ENCODE measurements around the gene ADCY5.

The ADCY5 gene

GRCh38 chr3:123405021-123405420 lies 43.9 kb downstream of the ADCY5 start:
- DNase-seq: peak; percentile 13

- no peak for DNase-seq
These were observed 44.5 kb downstream of the ADCY5 start for GRCh38 chr3:123404391-123404790.

- DNase-seq: no peak
These were observed 46.9 kb downstream of the ADCY5 start for GRCh38 chr3:123401836-123402530.

GRCh38 chr3:123400169-123400568 lies 48.7 kb downstream of the ADCY5 start:
- DNase-seq: no peak

GRCh38 chr3:123399653-123400052 lies 49.2 kb downstream of the ADCY5 start:
- DNase-seq: no peak

GRCh38 chr3:123397921-123398785 lies 50.7 kb downstream of the ADCY5 start:
- no peak for DNase-seq

GRCh38 chr3:123397050-123397590 lies 51.8 kb downstream of the ADCY5 start:
- DNase-seq: no peak

- DNase-seq: no peak
These were observed 52.5 kb downstream of the ADCY5 start for GRCh38 chr3:123396171-123397049.

- no peak for DNase-seq
These were observed 53.7 kb downstream of the ADCY5 start for GRCh38 chr3:123395235-123395634.

GRCh38 chr3:123394391-123395020 lies 54.4 kb downstream of the ADCY5 start:
- no peak for DNase-seq

- DNase-seq: no peak
These were observed 55.8 kb downstream of the ADCY5 start for GRCh38 chr3:123392871-123393620.

- no peak for DNase-seq
These were observed 56.5 kb downstream of the ADCY5 start for GRCh38 chr3:123392368-123392767.

- DNase-seq: no peak
These were observed 57.9 kb downstream of the ADCY5 start for GRCh38 chr3:123390865-123391600.

- DNase-seq: no peak
These were observed 59.3 kb downstream of the ADCY5 start for GRCh38 chr3:123389628-123389918.

GRCh38 chr3:123388811-123389627 lies 59.9 kb downstream of the ADCY5 start:
- DNase-seq: no peak

GRCh38 chr3:123388042-123388441 lies 60.8 kb downstream of the ADCY5 start:
- no peak for DNase-seq

- DNase-seq: no peak
These were observed 61.4 kb downstream of the ADCY5 start for GRCh38 chr3:123387532-123387931.

GRCh38 chr3:123386477-123387040 lies 62.3 kb downstream of the ADCY5 start:
- no peak for DNase-seq

- no peak for DNase-seq
These were observed 62.9 kb downstream of the ADCY5 start for GRCh38 chr3:123385981-123386380.

GRCh38 chr3:123385499-123385898 lies 63.4 kb downstream of the ADCY5 start:
- DNase-seq: no peak

Measured in NCI-H2171 (cell line).